Measurements from ENCODE around the gene MARK1.

Gene MARK1

GRCh38 chr1:220708936-220709801 lies 181.2 kb downstream of the MARK1 start:
- Histone ChIP-seq H3K4me3 (ENCODE audit: low read depth, low read length) (no peak overlapping the region), H3K27me3 (ENCODE audit: control insufficient read depth, insufficient read depth, low read length) (no peaks in the 10 kb centered on the region), H3K9me3 (ENCODE audit: control insufficient read depth, low read length) (no peaks in the 10 kb centered on the region), H3K27ac (no peak overlapping the region), H3K4me1 (no peaks in the 10 kb centered on the region), H3K36me3 (ENCODE audit: control insufficient read depth, insufficient read depth, low read length) (no peaks in the 10 kb centered on the region), H3K79me2 (no peaks in the 10 kb centered on the region), H3K9ac (no peak overlapping the region), H3K4me2 (ENCODE audit: low read length) (no peak overlapping the region), H2AFZ (no peak overlapping the region)
- TF ChIP-seq CTCF (IDR thresholded peaks at IDR 0.05) = no peak

GRCh38 chr1:220710333-220710732 lies 182.4 kb downstream of the MARK1 start:
- Histone ChIP-seq H3K4me3 (ENCODE audit: low read depth, low read length) (no peak overlapping the region), H3K79me2 (no peaks in the 10 kb centered on the region), H3K9me3 (ENCODE audit: control insufficient read depth, low read length) (no peaks in the 10 kb centered on the region), H3K4me2 (ENCODE audit: low read length) (no peak overlapping the region), H3K27me3 (ENCODE audit: control insufficient read depth, insufficient read depth, low read length) (no peaks in the 10 kb centered on the region), H3K36me3 (ENCODE audit: control insufficient read depth, insufficient read depth, low read length) (no peaks in the 10 kb centered on the region), H3K4me1 (no peaks in the 10 kb centered on the region), H2AFZ (no peak overlapping the region), H3K27ac (no peak overlapping the region), H3K9ac (no peak overlapping the region)
- no peak for TF ChIP-seq CTCF (IDR thresholded peaks at IDR 0.05)

GRCh38 chr1:220711056-220711809 lies 183.3 kb downstream of the MARK1 start:
- Histone ChIP-seq H3K79me2 (no peaks in the 10 kb centered on the region), H3K27ac (no peak overlapping the region), H3K36me3 (ENCODE audit: control insufficient read depth, insufficient read depth, low read length) (no peaks in the 10 kb centered on the region), H3K9ac (no peak overlapping the region), H3K4me3 (ENCODE audit: low read depth, low read length) (no peak overlapping the region), H3K4me1 (no peaks in the 10 kb centered on the region), H3K4me2 (ENCODE audit: low read length) (no peak overlapping the region), H3K27me3 (ENCODE audit: control insufficient read depth, insufficient read depth, low read length) (no peaks in the 10 kb centered on the region), H3K9me3 (ENCODE audit: control insufficient read depth, low read length) (no peaks in the 10 kb centered on the region), H2AFZ (no peak overlapping the region)
- no peak for TF ChIP-seq CTCF (IDR thresholded peaks at IDR 0.05)

Data from parathyroid adenoma (tissue), 2 donors.